Activated CD8-positive, alpha-beta T cell treated with anti-CD3 and anti-CD28 coated beads for 36 hours (primary cell): Measurements from ENCODE around the gene KMO. TPM values are rescaled to one million over a fixed set of nuclear protein-coding genes. Genes with fewer than 3 reads are reported as not detected.

Experiments used
- ATAC-seq: fragments of 200-7000 bp; cut with Tn5 transposase; one replicate; pipeline ENCODE4 v1.10.0; 2021; ENCODE audit warnings: mild to moderate bottlenecking, moderate library complexity
- CTCF ChIA-PET: fragments of 350-600 bp; sonication (Branson Sonifier 250); formaldehyde crosslinking; loops from one replicate; lab custom pipeline; 2021; ENCODE audit warnings: antibody characterized with exemption; lab: Charles Lee
- POLR2A ChIA-PET: fragments of 350-600 bp; sonication (Branson Sonifier 250); formaldehyde crosslinking; loops from one replicate; lab custom pipeline; 2021; ENCODE audit warnings: antibody characterized with exemption; lab: Charles Lee
- DNase-seq: peaks from one replicate; pipeline ENCODE4 v3.0.0-alpha.2; 2020
- H3K27ac Mint-ChIP-seq: one replicate; pipeline ENCODE4 v1.8.0; 2021; ENCODE audit warnings: mild to moderate bottlenecking, mixed read lengths
- H3K27me3 Mint-ChIP-seq: one replicate; pipeline ENCODE4 v1.8.0; 2021; ENCODE audit warnings: mixed read lengths
- H3K36me3 Mint-ChIP-seq: one replicate; pipeline ENCODE4 v1.8.0; 2021; ENCODE audit warnings: low read depth, mixed read lengths
- H3K4me1 Mint-ChIP-seq: one replicate; pipeline ENCODE4 v1.8.0; 2021; ENCODE audit warnings: low read depth, mixed read lengths
- H3K4me3 Mint-ChIP-seq: one replicate; pipeline ENCODE4 v1.8.0; 2021; ENCODE audit warnings: mild to moderate bottlenecking, moderate library complexity, mixed read lengths
- H3K9me3 Mint-ChIP-seq: one replicate; pipeline ENCODE4 v1.8.0; 2021; ENCODE audit warnings: mixed read lengths
- CTCF ChIP-seq: fragments of 200-600 bp; IDR thresholded peaks from one replicate; pipeline ENCODE4 v1.8.0; 2022; ENCODE audit warnings: antibody characterized with exemption, mild to moderate bottlenecking
- intact Hi-C: fragments of 100-400 bp; cut with micrococcal nuclease; formaldehyde crosslinking; loops from one replicate; pipeline ENCODE4 v1.10.0; 2022
- total RNA-seq, 2 experiments: library from RNA; stranded (reverse); gene quantifications; one replicate each; pipeline ENCODE4 v1.2.3, GENCODE V29; 2021

KMO gene
- total RNA-seq, 2 experiments from 2014 or later, result 0.18 TPM; not detected in 1

- Mint-ChIP-seq H3K9me3 (peaks cover 2% of the 10 kb centered on the region), H3K36me3 (no peaks in the 10 kb centered on the region), H3K27ac (no peak overlapping the region), H3K4me3 (no peak overlapping the region), H3K4me1 (peaks cover 19% of the 10 kb centered on the region), H3K27me3 (no peaks in the 10 kb centered on the region)
- ChIA-PET POLR2A (interaction anchor here (0.8 kb wide), 1 partner anchor 23 kb away, joined by 3 read pairs; the partner anchor contains the start of gene KMO), CTCF (interaction anchor here (0.8 to 1.7 kb wide), 5 partner anchors 10 to 443 kb away, joined by 3 to 6 read pairs (median 3); partner anchors contain the start of genes KMO and MAP1LC3C)
- ATAC-seq (no peak), DNase-seq (no peak)
- TF ChIP-seq CTCF, result no peak
- intact Hi-C loops, result no loop called here
Observed at GRCh38 chr1:241555526-241555925, 23.3 kb downstream of the KMO start.

GRCh38 chr1:241557031-241557430 is 24.9 kb downstream of the KMO start:
- intact Hi-C loops, result no loop called here

GRCh38 chr1:241557551-241558193 is 25.5 kb downstream of the KMO start:
- ATAC-seq (no peak), DNase-seq (no peak)
- H3K27ac Mint-ChIP-seq, result no peak overlapping the region
- H3K27me3 Mint-ChIP-seq, result no peaks in the 10 kb centered on the region
- no peaks in the 10 kb centered on the region for H3K36me3 Mint-ChIP-seq
- intact Hi-C loops, result no loop called here
- H3K9me3 Mint-ChIP-seq, result peaks cover 1% of the 10 kb centered on the region
- peaks cover 1% of the 10 kb centered on the region for H3K4me1 Mint-ChIP-seq
- CTCF ChIA-PET, result no interaction called here
- no peak for TF ChIP-seq CTCF
- H3K4me3 Mint-ChIP-seq, result no peak overlapping the region
- POLR2A ChIA-PET, result no interaction called here

More at GRCh38 chr1:241557031-241557430, 24.9 kb downstream of the KMO start:
- TF ChIP-seq CTCF, result no peak
- peaks cover 5% of the 10 kb centered on the region for H3K4me1 Mint-ChIP-seq
- H3K4me3 Mint-ChIP-seq, result no peak overlapping the region
- no peaks in the 10 kb centered on the region for H3K27me3 Mint-ChIP-seq
- peaks cover 2% of the 10 kb centered on the region for H3K9me3 Mint-ChIP-seq
- no peak for ATAC-seq
- no peak overlapping the region for H3K27ac Mint-ChIP-seq
- CTCF ChIA-PET, result no interaction called here
- no peak for DNase-seq
- no peaks in the 10 kb centered on the region for H3K36me3 Mint-ChIP-seq
- POLR2A ChIA-PET, result no interaction called here

GRCh38 chr1:241560146-241560848 is 28.1 kb downstream of the KMO start:
- H3K27me3 Mint-ChIP-seq, result no peaks in the 10 kb centered on the region
- H3K4me3 Mint-ChIP-seq, result no peak overlapping the region
- H3K9me3 Mint-ChIP-seq, result no peaks in the 10 kb centered on the region
- H3K36me3 Mint-ChIP-seq, result no peaks in the 10 kb centered on the region
- ATAC-seq (no peak), DNase-seq (no peak)
- CTCF ChIA-PET, result no interaction called here
- intact Hi-C loops, result no loop called here
- H3K27ac Mint-ChIP-seq, result no peak overlapping the region
- POLR2A ChIA-PET, result no interaction called here
- no peak for TF ChIP-seq CTCF
- no peaks in the 10 kb centered on the region for H3K4me1 Mint-ChIP-seq

- Mint-ChIP-seq H3K36me3 (no peaks in the 10 kb centered on the region), H3K27ac (no peak overlapping the region), H3K9me3 (no peaks in the 10 kb centered on the region), H3K4me3 (no peak overlapping the region), H3K4me1 (no peaks in the 10 kb centered on the region), H3K27me3 (no peaks in the 10 kb centered on the region)
- TF ChIP-seq CTCF, result no peak
- intact Hi-C loops, result no loop called here
- no peak for ATAC-seq
- ChIA-PET POLR2A (no interaction called here), CTCF (no interaction called here)
- DNase-seq, result no peak
Observed at GRCh38 chr1:241560849-241561187, 28.6 kb downstream of the KMO start.
